HG02678 (cell line): ENCODE results near the gene HTT-AS.
"Not testable (repeated sequence)": the region's sequence is repeated elsewhere in the genome, so short reads cannot be mapped to it uniquely, and the experiment has no call there.

Experiments used
- ATAC-seq: cut with Tn5 transposase; IDR thresholded peaks from one replicate; pipeline ENCODE4 v1.9.1; 2021; ENCODE audit warnings: mild to moderate bottlenecking, moderate library complexity; ENCODE audit not compliant: unreplicated experiment

The HTT-AS gene

GRCh38 chr4:3054169-3054759, 20.1 kb downstream of the HTT-AS start:
- ATAC-seq: no peak

DNA sequence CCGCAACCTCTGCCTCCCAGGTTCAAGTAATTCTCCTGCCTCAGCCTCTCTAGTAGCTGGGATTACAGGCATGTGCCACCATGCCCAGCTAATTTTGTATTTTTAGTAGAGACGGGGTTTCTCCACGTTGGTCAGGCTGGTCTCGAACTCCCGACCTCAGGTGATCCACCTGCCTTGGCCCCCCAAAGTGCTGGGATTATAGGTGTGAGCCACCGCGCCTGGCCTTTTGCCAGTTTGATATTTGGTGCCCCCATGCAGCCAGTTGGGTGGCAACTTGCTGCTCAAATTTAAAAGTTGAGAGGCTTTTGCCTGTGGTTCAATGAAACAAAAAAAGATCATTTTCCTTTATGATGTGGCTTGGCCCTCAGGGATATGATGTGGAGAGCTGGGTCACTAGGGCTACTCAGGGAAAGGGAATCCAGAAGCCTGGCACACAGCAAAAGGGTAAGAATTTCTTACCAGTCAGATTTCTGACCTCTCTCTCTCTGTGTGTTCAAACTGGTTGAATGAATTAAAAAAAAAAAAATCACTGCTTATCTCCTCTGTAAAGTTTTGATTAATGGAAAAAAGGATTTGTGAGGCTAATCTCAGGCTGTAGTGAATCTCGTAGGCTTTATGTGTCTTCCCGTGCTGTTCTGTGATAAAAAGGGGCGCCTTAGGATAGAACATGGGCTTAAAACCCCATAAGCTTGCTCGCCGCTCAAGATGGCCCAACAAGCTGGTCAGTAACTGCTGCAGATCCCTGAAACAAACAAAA, 23.0 kb downstream of the HTT-AS start:
- not testable (repeated sequence) for ATAC-seq

DNA sequence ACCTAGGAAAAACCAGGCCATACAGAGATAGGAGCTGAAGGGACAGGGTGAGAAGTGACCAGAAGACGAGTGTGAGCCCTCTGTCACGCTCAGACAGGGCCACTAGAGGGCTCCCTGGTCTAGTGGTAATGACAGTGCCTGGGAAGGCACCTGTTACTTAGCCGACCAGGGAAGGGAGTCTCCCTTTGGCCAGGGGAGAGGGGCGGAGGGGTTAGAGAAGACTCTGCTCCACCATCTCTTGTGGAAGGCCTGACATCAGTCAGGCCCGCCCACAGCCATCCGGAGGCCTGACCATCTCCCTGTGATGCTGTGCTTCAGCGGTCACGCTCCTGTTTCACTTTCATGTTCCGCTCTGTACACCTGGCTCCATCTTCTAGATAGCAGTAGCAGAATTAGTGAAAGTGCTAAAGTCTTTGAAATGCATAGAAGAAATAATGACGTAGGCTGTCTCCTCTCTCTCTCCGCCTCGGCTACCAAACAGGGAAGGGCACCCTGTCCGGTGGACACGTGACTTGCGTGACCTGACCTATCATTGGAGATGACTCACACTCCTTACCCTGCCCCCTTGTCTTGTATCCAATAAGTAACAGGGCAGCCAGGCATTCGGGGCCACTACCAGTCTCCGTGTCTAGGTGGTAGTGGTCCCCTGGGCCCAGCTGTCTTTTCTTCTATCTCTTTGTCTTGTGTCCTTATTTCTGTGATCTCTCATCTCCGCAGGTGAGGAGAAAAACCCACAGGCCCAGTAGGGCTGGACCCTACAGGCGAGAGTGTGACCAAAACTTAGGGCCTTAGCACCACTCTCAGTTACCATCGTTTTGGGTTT, 26.7 kb downstream of the HTT-AS start:
- ATAC-seq: peak; percentile 95

GRCh38 chr4:3046623-3047022, 27.7 kb downstream of the HTT-AS start:
- ATAC-seq: no peak

DNA sequence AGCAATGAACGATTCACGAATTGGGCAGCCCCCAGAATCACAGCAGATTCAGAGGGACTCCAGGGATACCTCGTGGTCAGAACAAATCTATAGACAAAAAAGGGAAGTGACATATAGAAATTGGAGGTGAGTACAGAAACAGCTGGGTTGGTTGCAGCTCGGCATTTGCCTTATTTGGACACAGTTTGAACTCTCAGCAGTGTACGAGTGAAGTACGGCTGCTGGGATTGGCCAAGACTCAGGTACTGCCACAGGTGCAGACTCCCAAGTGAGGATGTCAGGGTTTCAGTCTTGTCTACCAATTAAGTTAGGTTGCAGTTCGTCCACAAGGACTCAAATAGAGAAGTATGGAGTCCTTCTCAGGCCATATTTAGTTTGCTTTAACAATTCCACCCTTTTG, 28.2 kb downstream of the HTT-AS start:
- no peak for ATAC-seq

DNA sequence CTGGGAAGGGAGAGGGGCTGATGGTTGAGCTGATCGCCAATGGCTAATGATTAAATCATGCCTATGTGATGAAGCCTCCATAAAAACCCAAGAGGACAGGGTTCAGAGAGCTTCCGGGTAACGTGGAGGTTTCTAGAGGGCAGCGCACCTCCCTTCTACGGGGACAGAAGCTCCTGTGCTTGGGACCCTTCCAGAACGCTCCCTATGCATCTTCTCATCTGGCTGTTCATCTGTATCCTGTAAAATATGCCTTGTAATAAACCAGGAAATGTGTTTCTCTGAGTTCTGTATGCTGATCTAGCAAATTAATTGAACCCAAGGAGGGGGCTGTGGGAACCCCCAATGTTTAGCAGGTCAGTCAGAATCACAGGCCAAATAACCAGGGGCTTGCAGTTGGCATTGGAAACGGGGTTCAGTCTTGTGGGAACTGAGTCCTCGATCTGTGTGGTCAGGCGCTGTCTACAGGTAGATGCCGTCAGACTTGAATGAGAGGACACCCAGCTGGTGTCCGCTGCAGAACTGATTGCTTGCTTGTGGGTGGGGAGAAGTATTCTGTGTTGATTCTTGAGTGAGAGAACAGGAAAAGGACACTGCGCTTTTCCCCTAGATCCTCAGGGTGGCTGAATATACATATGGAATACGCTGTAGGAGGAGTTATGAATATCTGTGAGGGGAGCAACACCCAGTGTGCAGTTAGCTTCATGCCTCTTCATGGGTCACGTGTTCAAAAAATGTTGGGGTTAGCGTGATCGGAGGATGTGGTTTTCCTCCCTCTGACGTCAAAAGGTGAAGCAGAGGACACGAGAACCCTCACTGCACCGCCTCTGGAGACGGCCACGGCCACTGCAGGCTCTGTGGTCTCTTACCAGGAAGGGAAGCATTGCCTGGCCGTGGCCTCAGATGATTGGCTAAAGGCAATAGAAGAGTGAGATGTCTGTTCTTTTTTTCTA, 29.2 kb downstream of the HTT-AS start:
- ATAC-seq: no peak

GRCh38 chr4:3043282-3044020, 30.9 kb downstream of the HTT-AS start:
- ATAC-seq: no peak

GRCh38 chr4:3042226-3042625, 32.1 kb downstream of the HTT-AS start:
- ATAC-seq: no peak

DNA sequence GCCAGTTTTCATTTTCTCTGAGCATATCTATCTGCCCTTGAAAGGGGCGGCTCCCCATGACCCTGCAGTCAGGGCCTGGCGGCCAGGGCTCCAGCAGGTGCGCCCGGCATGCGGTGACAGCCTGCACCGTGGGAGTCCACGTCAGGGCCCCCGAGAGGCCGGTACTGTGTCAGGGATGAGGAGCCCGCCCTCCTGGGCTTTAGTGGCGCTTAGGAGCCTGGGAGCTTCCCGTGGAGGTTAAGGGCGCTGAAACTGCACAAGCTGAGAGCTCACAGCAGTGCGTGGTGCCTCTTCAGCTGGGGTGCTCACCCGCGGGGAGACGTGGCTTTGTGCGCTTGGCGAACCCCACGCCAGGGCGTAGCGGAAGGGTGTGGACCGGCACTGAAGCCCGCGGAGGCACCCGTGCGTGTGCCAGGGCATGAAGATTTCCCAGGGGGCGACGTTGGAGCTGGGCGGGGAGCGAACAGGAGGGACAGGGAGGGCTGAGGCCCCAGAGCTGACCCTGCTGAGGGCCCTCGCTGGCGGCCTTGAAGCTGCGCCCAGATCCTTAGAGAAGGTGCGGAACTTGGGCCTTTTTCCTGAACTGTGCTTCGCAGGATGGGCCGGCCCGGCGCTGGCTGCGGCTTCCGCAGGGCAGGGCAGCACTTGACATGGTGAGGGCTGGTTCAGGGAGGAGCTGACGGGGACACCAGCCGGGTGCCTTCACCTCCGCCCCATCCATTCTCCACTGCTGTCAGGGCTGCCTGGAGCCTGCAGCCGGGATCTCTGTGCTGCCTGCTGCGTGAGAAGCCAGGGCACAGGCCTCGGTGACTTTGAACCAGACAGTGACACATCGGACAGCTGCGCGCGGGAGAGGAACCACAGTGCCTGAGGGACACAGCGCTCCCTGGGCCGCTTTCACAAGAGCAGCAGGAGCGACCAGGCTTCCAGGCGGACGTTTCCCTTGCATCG, 32.9 kb downstream of the HTT-AS start:
- peak; percentile 28 for ATAC-seq

- ATAC-seq: peak; percentile 34
Observed at GRCh38 chr4:3040452-3041191, 33.7 kb downstream of the HTT-AS start.

- no peak for ATAC-seq
Observed at GRCh38 chr4:3039706-3040366, 34.5 kb downstream of the HTT-AS start.

- no peak for ATAC-seq
Observed at GRCh38 chr4:3037957-3038461, 36.3 kb downstream of the HTT-AS start.

GRCh38 chr4:3036131-3036952, 38.0 kb downstream of the HTT-AS start:
- ATAC-seq: no peak

- ATAC-seq: no peak
Observed at GRCh38 chr4:3035674-3036073, 38.7 kb downstream of the HTT-AS start.

GRCh38 chr4:3035249-3035648, 39.1 kb downstream of the HTT-AS start:
- ATAC-seq: no peak

- no peak for ATAC-seq
Observed at GRCh38 chr4:3034231-3034630, 40.1 kb downstream of the HTT-AS start.
